Iris pigment epithelial cell (primary cell): ENCODE measurements around the gene TSEN34.
"Not testable (repeated sequence)": the region's sequence is repeated elsewhere in the genome, so short reads cannot be mapped to it uniquely, and the experiment has no call there.

Experiments
- DNase-seq: peaks from one replicate; pipeline ENCODE4 v3.0.0-alpha.2; 2011; ENCODE audit warnings: low read depth

Gene TSEN34

DNA sequence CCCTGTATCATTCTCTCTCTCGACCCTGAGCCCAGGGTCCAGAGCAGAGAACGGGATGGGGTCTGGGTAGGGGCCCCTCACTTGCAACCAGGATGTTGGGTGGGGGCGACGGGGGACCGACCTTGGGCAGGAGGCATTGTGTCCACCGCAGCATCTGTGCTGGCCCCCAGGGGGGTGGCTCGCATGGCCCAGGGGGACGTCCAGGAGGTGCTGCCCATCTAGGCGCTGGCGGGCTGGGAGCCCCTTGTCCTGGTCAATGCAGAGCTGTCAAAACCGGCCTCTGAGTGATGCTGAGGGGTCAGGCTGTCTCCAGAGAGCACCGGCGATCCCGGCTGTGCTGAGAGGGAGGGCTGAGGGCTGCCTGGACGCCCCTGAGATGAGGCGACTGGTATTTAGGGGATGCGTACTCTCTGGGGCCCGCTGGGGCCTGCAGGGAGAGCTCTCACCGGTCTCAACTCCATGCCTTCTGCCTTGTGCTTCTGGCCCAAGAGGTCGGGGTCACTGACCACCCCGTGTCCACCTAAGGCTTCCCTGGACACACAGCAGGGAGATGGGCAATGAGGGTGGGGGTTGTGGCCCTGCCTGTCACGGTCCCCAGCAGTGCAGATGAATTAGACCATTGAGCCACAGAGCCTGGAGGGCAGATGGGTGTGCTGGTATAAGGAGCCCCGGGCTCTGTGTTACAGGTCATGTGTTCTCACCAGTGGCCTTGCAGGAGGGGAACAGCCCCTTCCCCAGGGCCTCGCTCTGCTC lies 18.1 kb downstream of the TSEN34 start:
- peak; percentile 31 for DNase-seq

DNA sequence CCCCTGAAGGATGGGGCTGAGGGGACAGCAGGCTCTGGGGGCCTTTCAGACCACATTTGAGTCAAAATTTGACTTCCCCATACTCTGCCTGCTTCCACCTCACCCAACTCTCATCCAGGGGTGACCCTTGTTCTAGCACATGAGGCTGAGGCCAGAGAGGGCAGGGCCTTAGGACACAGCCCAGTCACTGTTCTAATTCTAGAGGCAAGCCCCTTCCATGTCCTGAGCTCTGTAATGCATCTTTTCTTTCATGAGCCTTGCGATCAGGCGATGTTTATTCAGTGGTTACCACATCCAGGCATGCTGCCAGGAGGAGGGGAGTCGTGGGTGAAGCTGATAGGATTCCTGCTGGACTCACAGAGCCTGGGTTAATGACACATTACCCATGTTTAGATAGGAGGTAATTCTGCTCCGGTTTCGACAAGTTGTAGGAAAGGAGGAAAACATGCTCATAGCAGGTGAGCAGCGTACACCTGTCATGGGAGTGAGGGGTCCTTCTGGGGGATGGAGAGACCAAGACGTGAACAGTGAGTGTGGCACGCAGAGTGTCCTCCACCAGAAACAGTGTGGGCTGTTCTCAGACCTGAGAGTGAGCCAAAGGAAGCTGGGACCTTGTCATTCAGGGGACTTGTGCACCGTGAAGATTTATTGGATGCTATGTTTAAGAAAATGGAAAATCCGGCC lies 18.8 kb downstream of the TSEN34 start:
- peak; percentile 99 for DNase-seq

DNA sequence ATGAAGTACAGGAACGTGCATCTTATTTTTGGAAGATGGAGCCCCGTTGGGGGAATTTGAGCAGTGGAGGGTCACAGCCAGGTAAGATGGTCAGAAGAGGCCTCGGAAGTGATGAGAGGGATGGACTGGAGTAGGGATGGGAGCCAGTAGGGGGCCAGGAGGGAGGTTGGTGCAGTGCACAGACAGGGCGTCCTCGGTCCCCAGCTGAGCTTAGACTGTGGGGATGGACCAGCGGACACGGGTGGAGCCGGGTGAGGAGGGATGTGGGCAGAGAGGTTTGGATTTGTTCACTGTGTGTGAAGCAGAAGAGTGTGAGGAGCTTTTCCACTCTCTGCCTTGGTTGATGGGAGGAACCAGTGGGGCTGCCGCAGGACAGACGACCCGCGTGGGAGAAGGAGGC lies 20.1 kb downstream of the TSEN34 start:
- no peak for DNase-seq

DNA sequence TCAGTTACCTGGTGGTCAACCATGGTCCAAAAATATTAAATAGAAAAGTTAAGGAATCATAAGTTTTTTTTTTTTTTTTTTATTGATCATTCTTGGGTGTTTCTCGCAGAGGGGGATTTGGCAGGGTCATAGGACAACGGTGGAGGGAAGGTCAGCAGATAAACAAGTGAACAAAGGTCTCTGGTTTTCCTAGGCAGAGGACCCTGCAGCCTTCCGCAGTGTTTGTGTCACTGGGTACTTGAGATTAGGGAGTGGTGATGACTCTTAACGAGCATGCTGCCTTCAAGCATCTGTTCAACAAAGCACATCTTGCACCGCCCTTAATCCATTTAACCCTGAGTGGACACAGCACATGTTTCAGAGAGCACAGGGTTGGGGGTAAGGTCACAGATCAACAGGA lies 23.1 kb downstream of the TSEN34 start:
- DNase-seq, result not testable (repeated sequence)

DNA sequence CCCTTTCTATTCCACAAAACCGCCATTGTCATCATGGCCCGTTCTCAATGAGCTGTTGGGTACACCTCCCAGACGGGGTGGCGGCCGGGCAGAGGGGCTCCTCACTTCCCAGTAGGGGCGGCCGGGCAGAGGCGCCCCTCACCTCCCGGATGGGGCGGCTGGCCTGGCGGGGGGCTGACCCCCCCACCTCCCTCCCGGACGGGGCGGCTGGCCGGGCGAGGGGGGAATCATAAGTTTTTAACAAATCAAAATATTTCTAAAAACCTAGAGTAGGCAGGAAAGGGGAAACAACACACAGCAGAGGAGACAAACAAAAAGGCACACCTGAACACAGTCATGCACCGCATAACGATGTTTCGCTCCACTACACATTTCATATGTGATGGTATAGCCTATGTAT lies 23.6 kb downstream of the TSEN34 start:
- not testable (repeated sequence) for DNase-seq

DNA sequence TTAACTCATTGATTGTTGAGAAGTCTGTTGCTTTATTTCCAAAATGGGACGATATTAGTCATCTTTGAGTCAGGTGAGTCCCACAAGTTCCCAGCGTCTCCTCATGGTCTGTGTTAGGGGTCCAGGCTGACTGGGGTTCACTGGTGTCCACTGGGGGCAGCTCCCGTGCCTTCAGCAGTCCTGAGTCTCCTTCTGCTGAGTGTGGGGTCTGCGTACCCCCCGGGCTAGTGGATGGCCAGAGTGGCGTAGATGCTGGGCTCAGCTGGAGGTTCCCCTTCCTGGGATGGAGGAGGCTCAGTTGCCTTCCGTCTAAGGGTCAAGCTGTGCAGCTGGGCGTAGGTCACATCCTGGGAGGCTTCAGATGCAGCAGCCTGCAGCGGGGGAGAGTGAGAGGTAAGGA lies 25.8 kb downstream of the TSEN34 start:
- no peak for DNase-seq

DNA sequence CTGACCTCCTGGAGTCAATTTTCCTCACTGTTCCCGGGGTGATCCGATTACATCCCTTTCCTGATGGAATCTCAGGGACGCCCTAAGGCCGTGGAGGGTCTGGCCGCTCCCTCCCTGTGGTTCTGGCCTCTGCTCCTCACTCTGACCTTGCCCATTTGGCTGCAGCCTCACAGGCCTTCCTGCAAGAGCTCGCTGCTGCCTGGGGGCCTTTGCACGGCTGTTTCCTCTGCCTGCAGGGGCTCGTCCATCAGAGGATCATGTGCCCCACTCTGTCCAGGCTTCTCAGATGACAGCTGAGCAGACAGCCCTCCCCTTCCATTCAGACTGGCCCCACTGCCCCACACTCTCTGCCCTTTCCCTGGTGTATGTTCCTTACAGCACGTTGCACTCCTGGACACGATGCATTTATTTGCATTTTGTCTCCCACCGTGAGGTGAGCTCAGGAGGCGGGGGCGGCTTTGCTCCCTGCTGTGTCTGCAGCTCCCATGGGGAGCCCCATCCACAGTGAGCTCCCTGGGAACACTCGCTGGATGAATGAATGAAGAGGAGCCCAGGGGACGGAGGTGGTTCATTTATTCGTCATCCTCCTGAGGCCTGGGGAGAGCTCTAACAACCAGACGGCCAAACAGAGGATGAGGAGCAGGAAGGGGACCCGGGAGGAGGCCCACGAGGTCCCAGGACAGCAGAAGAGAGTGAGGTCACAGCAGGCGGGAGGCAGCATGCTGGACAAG lies 26.6 kb downstream of the TSEN34 start:
- DNase-seq, result not testable (repeated sequence)

DNA sequence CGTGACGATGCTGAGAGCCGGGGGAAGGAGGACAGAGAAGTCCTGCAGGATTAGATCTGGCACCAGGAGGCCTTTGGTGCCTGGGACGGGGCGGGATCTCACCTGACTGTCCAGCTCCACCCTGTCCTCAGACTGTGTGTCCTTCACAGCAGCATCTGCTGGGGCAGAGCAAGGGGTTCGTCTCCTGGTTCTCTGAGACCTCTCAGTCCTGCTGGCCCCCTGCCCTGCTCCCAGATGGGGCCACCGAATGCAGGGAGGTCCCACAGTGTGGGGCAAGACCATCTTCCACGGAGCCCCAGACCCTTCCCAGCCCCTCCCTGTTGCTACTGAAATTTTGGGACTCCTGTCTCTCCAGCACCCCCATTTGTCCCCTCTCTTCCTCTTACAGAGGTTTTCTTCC lies 27.2 kb downstream of the TSEN34 start:
- no peak for DNase-seq

DNA sequence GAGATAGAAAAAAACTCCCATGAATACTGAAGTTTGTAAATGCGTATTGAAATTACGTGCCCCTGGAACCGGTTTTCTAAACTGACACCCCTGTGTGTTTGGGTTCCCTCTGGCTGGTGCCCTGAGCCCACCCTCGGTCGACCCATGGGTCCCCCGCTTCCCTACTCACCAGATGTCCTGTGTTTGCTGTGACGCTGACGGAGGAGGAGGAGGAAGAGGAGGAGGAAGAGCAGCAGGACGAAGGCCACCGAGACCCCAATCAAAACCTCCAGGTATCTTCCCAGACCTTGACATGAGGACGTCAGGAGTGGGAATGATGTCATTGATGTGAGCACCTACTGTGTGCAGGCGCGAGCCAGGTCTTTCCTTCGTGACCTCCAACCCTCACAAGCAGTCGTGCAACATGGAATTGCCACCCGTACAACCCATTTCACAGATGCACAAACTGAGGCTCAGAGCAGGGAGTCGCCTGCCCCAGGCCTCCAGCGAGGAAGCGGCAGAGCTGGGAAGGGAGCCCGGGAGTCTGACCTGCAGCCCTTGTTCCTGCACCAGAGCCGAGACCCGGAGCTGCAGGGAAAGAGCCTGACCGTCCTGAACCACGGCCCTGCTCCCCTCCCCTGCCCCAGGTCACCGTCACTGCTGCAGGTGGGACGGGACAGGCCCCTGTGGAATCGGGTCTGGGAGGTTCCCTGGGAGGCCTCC lies 28.0 kb downstream of the TSEN34 start:
- no peak for DNase-seq

DNA sequence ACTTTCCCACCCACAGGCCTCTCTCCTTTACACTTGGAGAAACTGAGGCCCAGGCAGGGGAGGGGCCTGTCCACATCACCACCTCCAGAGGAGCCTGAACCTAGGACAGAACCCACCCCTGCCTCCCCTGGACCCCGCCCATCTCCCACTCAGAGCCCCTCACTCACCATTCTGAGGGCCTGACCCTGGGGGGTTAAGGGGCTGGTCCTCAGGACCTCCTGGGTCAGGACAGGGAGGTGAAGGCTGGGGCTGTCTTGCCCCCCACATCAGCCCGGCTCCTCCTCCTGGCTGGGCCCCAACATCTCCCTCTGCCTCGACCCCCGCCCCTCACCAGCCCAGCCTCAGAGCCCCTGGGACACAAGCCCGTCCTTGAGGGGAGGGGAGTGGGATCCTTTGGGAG lies 28.6 kb downstream of the TSEN34 start:
- DNase-seq, result not testable (repeated sequence)

DNA sequence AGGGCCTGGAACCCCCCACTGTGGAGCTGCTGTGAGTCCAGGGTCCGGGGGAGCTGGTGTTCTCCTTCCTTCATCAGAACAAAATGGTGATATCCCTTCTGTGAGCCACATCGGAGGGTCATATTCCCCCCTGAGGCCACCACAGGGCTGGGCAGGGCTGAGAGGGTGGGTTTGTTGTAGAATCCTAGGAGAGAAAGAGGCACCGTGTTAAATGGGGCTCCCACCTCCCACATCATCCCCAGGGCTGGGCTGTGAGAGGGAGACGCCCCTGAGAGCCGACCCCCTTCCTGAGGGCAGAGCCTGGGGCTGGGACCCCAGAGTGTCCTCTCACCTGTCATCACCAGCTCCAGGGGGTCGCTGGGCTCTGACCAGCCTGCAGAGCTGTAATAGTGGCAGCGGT lies 30.8 kb downstream of the TSEN34 start:
- not testable (repeated sequence) for DNase-seq

DNA sequence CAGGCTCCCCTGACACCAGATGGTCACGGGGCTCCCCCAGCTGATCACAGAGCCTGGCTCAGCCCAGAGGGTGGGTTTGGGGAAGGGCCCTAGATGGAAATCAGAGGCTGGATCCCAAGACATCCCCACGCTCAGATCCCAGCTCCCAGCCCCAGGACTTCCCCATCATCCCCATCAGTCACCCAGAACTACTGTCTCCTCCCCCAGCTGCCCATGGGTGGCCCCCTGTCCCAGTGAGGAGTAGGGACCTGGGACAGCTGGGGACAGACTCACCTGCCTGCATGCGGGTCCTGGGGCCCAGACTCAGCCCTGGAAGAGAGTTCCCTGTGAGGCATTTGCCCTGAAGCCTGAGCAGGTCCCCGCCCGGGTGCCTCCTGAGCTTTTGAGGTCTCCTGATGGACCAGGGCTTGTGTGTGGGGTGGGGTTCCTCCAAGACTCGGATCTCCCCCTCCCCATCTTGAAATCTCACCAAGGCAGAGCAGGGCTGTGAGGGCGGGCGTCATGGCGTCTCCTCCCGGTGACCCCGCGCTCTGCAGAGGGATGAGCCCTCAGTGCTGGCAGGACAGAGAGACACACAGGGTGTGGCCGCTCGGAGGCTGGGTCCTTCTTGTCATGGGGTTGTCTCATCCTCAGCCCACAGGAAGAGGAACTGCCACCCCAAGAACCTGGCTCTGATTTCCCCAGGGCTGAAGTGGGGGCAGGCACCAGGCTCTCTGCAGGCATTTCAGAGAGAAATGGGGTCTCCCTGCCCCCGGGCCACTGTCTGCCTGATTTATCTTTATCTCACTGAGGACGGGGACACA lies 31.6 kb downstream of the TSEN34 start, which contains the start of gene LILRB3:
Gene LILRB3 (minus strand): TSS at position 534 of the 803 bp plus-strand sequence. CDS start 31 bp downstream, at position 503.
- not testable (repeated sequence) for DNase-seq

DNA sequence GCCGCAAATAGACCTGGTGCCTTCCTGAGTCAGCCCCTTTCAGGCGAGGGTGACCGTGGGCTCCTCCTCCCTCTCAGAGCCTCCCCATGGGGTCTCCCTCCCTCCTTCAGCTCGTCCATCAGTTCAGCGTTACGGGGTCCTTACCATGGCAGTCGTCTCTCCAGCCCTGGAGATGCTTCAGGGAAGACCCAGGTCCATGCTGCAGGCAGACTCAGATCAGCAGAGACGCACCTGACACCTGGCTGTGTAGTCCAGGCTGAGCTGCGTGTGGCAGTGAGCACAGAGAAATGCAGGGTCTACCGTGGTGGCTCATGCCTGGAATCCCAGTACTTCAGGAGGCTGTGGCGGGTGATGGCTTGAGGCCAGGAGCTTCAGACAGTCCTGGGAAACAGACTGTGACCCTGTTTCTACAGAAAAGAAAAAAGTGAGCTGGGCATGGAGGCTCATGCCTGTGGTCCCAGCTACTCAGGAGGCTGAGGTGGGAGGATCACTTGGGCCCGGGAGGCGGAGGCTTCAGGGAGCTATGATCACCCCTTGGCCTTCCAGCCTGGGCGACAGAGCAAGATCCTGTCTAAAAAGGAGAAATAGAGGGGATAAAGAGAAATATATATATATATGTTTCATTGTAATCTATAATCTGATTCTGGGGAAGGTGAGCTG lies 32.3 kb downstream of the TSEN34 start:
- DNase-seq, result not testable (repeated sequence)

DNA sequence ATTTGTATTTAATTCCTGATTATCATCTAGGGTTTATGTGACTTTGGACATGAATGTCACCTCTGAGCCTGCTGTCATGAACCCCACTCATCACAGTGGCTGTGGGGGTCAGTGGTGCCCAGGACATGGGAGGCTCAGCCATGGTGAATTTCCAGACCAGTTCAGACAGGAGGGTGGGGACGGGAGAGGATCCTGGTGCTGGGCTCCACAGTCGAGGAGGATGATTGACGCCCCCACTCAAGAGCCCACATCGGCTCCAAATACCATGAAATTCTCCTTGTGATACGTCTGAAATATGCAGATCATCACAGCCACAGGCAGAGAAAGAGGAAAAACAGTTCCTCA lies 32.8 kb downstream of the TSEN34 start:
- not testable (repeated sequence) for DNase-seq

DNA sequence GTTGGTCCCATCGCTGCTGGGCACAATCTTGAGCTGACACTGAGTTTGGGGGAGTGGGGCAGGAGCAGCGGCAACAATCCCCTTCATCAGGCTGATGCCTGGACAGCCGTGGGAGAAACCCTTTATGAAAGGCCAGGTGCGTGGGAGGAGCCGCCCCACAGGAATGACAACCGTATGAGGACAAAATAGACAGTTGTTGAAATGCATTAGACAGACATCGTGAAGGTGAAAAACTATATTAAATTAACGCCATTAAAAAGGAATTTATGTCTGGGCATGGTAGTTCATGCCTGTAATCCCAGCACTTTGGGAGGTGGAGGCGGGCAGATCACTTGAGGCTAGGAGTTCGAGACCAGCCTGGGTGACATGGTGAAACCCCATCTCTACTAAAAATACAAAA lies 33.5 kb downstream of the TSEN34 start:
- not testable (repeated sequence) for DNase-seq

DNA sequence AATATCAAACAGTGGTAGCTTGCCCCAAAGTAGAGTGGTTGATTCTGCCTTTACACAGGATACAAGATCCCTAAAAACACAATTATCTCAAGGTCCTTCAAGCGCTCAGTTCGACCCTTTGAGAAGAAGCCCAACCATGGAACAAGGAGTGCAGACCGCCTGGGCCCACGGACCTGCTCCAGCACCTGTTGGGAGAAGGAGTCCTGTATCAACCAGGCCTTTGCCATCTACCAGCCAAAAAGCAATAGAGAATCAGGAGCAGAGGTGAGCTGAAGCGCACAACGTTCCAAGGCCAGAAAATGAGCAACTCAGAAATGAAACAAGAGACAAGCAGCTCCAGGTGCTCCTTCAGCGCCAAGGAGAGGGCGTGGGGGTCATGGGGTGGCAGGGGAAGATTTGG lies 38.0 kb downstream of the TSEN34 start:
- no peak for DNase-seq

DNA sequence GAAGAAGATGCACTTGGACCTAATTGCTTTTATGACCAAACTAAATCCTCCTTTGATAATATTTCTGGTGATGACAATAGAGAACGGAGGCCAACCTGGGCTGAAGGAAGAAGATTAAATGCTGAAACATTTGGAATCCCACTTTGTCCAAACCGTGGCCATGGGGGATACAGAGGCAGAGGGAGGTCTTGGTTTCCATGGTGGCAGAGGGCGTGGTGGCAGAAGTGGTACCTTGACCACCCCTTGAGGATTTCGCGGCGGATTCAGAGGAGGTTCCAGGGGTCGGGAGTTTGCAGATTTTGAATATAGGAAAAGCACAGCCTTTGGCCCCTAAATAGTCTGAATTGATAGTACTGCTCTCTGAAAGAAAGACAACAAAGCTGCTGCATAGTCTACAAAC lies 38.9 kb downstream of the TSEN34 start:
- no peak for DNase-seq

DNA sequence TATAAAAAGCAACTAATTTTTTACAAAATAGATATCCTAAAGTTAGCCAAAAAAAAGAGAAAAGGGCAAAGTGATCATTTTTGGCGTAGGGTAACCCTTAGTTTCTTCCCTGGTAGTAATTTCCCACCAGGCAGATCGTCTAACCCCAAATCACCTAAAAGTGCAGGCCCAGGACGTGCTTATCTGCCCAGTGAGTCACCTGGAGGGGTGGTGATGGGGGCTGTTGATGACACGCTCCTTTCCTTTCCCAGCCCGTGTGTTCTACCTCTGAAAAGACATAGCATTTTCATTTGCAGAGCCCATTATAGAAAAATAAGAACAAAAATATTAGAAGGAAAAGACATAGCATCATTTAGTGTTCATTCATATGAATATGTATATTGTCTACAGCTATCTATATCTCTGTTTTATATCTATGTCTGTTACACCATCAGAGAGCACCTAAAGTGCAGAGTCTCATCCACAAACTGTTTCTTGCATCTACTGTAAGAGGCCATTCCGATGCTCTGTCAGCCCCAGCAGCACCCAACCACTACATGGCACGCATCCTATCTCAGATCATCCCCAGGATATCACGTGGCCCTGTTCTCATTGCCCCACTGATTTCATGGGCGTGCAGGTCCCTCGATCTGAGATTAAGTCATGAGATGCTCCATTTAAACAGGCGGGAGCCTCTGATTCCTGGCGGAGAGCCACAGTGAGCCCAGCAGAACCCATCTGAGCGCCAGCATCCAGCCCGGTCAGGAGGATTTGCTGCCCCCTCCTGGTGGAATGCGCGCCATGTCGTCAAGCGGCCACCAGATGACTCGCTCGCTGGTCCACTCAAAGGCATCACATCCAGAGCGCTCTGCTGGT lies 40.2 kb downstream of the TSEN34 start:
- DNase-seq, result peak; percentile 60

DNA sequence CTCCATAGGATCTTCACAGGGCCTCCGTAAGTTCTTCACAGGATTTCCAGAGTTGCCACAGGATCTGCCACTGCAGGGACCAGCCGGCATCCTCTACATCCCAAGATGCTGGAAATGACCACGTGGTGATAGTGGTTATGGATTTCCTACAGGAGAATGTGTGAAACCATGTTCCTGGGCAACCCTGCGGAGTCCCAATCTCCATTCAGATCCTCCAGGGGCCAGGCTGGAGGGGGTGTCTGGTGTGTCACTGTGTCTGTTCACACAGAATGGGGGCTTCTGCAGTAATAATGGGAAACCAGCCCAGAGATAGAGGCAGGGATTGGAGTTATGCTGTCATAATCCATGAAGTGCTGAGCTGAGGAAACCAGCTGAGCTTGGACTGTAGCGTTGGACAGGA lies 42.8 kb downstream of the TSEN34 start:
- no peak for DNase-seq
